ENCODE data around the gene AFAP1. TPM values are rescaled to one million over a fixed set of nuclear protein-coding genes. Genes with fewer than 3 reads are reported as not detected.

Gene AFAP1
- total RNA-seq, 2 experiments from 2014 or later = 5.8 to 5.9 TPM

GRCh38 chr4:7735395-7735794 is 204.3 kb downstream of the AFAP1 start:
- H3K4me3 Mint-ChIP-seq = no peak overlapping the region
- H3K9me3 Mint-ChIP-seq (ENCODE audit: low read depth) = no peaks in the 10 kb centered on the region
- H3K27ac Mint-ChIP-seq = no peak overlapping the region
- H3K4me1 Mint-ChIP-seq = no peaks in the 10 kb centered on the region
- CTCF ChIA-PET = no interaction called here
- ATAC-seq (no peak), DNase-seq (no peak)
- H3K36me3 Mint-ChIP-seq = no peaks in the 10 kb centered on the region
- no peaks in the 10 kb centered on the region for H3K27me3 Mint-ChIP-seq

GRCh38 chr4:7734651-7735260 is 204.9 kb downstream of the AFAP1 start:
- Mint-ChIP-seq H3K9me3 (ENCODE audit: low read depth) (no peaks in the 10 kb centered on the region), H3K27me3 (no peaks in the 10 kb centered on the region), H3K27ac (no peak overlapping the region), H3K4me3 (no peak overlapping the region), H3K36me3 (no peaks in the 10 kb centered on the region), H3K4me1 (no peaks in the 10 kb centered on the region)
- ATAC-seq (no peak), DNase-seq (no peak)
- CTCF ChIA-PET = no interaction called here

DNA sequence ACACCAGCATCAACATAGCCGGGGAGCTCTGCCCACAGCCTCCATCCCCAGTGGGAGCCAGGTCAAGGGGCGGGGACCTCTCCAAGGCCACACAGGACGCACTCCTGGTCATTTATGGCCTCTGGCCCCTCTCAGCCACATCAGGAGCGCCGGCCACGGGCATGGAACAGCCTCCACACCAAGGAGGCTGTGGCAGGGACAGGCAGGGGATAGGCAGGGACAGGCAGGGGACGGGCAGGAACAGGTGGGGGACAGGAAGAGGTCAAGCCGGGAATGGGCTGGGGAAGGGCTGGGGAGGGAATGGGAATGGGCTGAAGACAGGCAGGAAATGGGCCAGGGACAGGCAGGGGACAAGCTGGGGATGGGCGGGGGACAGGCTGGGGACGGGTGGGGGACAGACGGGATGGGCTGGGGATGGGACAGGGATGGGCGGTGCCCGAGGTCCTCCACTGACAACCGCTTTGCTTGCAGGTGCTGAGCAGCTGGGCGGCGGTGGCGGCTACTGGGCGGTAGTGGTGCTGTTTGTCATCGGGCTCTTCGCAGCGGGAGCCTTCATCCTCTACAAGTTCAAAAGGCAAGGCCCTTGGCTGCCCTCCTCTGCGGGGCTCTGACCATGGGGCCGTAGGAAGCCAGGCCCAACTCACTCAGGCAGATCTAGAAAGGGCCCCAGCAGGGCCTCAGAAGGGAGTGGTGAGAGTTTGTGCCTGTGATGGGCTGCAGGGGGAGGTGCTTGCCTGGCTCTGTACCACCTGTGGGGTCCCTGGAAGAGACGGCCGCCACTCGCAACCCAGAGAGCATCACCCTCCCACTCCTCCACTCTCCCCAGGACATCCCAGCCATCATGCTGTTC is 205.6 kb downstream of the AFAP1 start:
- CTCF ChIA-PET = no interaction called here
- Mint-ChIP-seq H3K9me3 (ENCODE audit: low read depth) (no peaks in the 10 kb centered on the region), H3K27ac (no peak overlapping the region), H3K27me3 (no peaks in the 10 kb centered on the region), H3K4me3 (no peak overlapping the region), H3K4me1 (no peaks in the 10 kb centered on the region), H3K36me3 (no peaks in the 10 kb centered on the region)
- no peak for ATAC-seq
- DNase-seq = no peak

GRCh38 chr4:7733201-7733600 is 206.5 kb downstream of the AFAP1 start:
- no peaks in the 10 kb centered on the region for H3K9me3 Mint-ChIP-seq (ENCODE audit: low read depth)
- no peak overlapping the region for H3K4me3 Mint-ChIP-seq
- no peaks in the 10 kb centered on the region for H3K36me3 Mint-ChIP-seq
- H3K27ac Mint-ChIP-seq = no peak overlapping the region
- H3K4me1 Mint-ChIP-seq = no peaks in the 10 kb centered on the region
- no peak for ATAC-seq
- CTCF ChIA-PET = no interaction called here
- H3K27me3 Mint-ChIP-seq = no peaks in the 10 kb centered on the region
- no peak for DNase-seq

DNA sequence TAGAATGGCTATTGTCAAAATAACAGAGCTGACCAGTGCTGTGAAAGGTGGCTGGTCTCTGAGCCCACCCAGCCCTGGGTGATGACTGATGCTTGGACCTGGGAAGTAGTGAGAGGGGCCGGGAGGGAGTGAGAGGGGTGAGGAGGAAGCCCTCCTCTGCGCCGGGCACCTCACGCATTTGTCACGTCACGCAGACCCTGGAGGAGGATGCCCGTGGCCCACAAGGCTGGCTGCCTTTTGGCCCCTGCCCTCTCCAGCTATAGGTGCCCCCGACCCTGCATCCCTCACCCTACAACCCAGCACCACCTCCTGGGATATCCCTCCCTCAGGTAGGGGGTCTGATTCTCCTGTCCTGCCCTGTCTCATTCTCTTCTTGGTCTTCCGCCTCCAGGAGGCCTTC is 207.4 kb downstream of the AFAP1 start:
- no peaks in the 10 kb centered on the region for H3K9me3 Mint-ChIP-seq (ENCODE audit: low read depth)
- H3K4me3 Mint-ChIP-seq = no peak overlapping the region
- ATAC-seq = no peak

GRCh38 chr4:7731437-7731836 is 208.2 kb downstream of the AFAP1 start:
- H3K27ac Mint-ChIP-seq = no peak overlapping the region
- H3K4me1 Mint-ChIP-seq = no peaks in the 10 kb centered on the region
- DNase-seq (no peak), ATAC-seq (no peak)
- H3K9me3 Mint-ChIP-seq (ENCODE audit: low read depth) = no peaks in the 10 kb centered on the region
- CTCF ChIA-PET = interaction anchor here (1.2 kb wide), 1 partner anchor 72 kb away, joined by 4 read pairs; no protein-coding TSS in a partner anchor
- H3K4me3 Mint-ChIP-seq = no peak overlapping the region
- no peaks in the 10 kb centered on the region for H3K36me3 Mint-ChIP-seq
- H3K27me3 Mint-ChIP-seq = no peaks in the 10 kb centered on the region

More for the DNA sequence above, 207.4 kb downstream of the AFAP1 start:
- CTCF ChIA-PET = no interaction called here
- Mint-ChIP-seq H3K36me3 (no peaks in the 10 kb centered on the region), H3K27me3 (no peaks in the 10 kb centered on the region), H3K27ac (no peak overlapping the region), H3K4me1 (no peaks in the 10 kb centered on the region)
- no peak for DNase-seq

DNA sequence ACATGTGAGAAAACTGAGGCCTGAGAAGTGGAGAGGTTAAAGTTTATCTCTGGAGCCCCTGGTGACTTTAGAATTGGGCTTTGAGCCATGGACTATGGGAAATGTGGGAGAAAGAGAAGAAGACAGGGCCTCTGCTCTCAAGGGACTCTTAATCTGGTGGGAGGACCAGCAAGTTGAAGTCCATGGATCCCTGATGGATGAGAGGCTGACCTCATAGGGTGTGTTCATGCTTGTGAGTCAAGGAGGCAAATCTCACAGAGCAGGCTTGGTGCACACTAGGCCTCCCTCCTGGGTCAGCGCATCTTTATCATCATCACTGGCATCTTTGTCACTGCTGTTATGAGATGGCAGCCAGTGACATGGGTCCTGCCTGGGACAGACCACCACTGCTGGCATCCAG is 211.9 kb downstream of the AFAP1 start:
- ATAC-seq (no peak), DNase-seq (no peak)
- CTCF ChIA-PET = no interaction called here
- Mint-ChIP-seq H3K9me3 (ENCODE audit: low read depth) (peaks cover 8% of the 10 kb centered on the region), H3K27ac (no peak overlapping the region), H3K4me1 (no peaks in the 10 kb centered on the region), H3K36me3 (no peaks in the 10 kb centered on the region), H3K27me3 (no peaks in the 10 kb centered on the region), H3K4me3 (no peak overlapping the region)

DNA sequence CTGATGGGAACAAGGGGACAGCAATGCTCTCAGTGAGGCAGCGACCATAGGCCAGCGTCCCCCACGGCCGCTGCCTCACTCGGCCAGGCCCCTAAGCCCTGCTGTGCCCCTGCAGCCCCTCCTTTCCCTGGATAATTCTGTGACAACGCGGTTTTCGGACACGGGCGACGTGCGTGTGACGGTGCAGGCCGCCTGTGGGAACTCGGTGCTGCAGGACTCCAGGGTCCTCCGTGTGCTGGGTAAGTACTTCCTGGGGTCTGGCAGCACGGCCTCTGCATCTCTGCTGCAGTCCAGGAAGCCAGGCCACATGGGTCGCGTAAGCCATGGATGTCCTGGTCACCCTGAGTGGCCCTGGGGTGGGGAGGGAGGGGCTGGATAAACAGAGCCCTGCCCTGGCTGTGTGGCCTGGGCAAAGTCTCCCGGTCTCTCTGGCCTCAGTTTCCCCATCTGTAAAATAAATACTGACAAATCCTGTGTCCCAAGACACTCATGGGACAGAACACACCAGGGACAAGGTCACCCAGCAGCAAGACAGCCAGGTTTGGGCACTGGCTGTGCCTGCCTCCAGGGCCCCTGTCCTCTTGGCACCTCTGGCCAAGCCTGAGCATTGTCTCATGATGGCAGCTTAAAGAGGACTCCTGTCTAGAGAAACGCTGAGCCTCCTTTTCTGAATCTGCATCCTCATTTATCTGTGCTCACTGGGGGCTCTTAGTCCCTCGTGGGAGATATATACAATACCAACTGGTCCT is 212.8 kb downstream of the AFAP1 start:
- Mint-ChIP-seq H3K27ac (no peak overlapping the region), H3K27me3 (peaks cover 4% of the 10 kb centered on the region), H3K9me3 (ENCODE audit: low read depth) (peaks cover 8% of the 10 kb centered on the region), H3K4me3 (no peak overlapping the region), H3K36me3 (no peaks in the 10 kb centered on the region), H3K4me1 (no peaks in the 10 kb centered on the region)
- ATAC-seq (no peak), DNase-seq (no peak)
- CTCF ChIA-PET = no interaction called here

DNA sequence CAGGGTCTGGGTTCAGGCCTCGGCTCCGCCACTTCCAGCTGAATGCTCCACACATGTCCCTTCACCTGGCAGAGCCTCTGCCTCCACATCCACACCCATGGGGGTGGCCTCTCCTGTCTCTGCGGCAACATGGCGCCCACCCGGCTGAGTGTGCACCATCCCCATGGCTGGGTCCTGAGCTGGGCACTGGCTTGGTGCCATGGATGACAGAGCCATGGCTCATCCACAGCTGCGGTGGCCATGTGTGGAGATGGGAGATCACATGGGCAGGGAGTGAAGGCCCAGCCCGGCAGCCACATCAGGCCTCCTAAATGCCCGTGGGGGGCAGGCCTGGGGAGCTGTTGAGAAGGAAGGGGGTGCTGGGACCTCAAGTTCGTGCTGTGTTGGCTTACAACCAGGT is 213.7 kb downstream of the AFAP1 start:
- H3K27me3 Mint-ChIP-seq = peaks cover 4% of the 10 kb centered on the region
- peaks cover 8% of the 10 kb centered on the region for H3K9me3 Mint-ChIP-seq (ENCODE audit: low read depth)
- no peaks in the 10 kb centered on the region for H3K36me3 Mint-ChIP-seq
- ATAC-seq (no peak), DNase-seq (no peak)
- H3K27ac Mint-ChIP-seq = no peak overlapping the region
- no peaks in the 10 kb centered on the region for H3K4me1 Mint-ChIP-seq
- H3K4me3 Mint-ChIP-seq = no peak overlapping the region
- CTCF ChIA-PET = interaction anchor here (1.5 kb wide), 1 partner anchor 76 kb away, joined by 5 read pairs; no protein-coding TSS in a partner anchor

GRCh38 chr4:7723625-7724024 is 216.0 kb downstream of the AFAP1 start:
- Mint-ChIP-seq H3K27ac (no peak overlapping the region), H3K36me3 (no peaks in the 10 kb centered on the region), H3K9me3 (ENCODE audit: low read depth) (peaks cover 8% of the 10 kb centered on the region), H3K27me3 (peaks cover 16% of the 10 kb centered on the region), H3K4me1 (no peaks in the 10 kb centered on the region), H3K4me3 (no peak overlapping the region)
- no peak for DNase-seq
- ATAC-seq = no peak
- CTCF ChIA-PET = no interaction called here

DNA sequence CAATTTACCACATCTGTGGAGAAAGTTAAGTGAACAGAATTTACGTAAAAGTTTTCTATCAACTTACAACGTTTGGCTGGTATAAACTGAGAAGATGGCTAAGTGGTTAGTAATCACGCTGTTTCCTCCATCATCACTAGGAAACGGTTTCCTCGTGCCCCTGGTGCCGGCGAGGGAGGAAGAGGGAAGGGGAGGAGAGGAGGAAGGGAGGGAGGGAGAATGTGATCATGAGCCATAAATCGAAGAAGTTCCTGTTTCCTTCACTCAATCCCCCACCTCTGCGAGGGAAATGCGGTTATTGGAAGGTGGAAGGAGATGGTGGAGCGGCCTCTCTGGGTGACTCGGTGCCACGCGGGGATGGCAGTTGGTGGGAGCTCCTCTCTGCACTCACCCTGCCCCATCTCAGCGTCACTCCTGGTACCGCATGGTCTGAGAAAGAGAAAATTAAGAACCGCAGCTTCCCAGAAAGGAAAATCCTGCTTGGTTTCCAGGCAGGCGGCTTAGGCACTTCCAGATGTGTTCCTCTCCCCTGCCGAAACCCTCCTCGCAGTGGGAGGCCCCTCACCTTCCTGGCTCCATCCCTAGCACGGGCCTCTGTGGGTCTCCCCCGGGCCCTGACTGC is 216.8 kb downstream of the AFAP1 start:
- no peaks in the 10 kb centered on the region for H3K4me1 Mint-ChIP-seq
- DNase-seq (no peak), ATAC-seq (no peak)
- no peak overlapping the region for H3K4me3 Mint-ChIP-seq
- CTCF ChIA-PET = interaction anchor here (0.8 to 1.1 kb wide), 2 partner anchors 79 to 81 kb away, joined by 3 to 4 read pairs; no protein-coding TSS in a partner anchor
- peaks cover 8% of the 10 kb centered on the region for H3K9me3 Mint-ChIP-seq (ENCODE audit: low read depth)
- H3K27me3 Mint-ChIP-seq = peaks cover 17% of the 10 kb centered on the region
- no peaks in the 10 kb centered on the region for H3K36me3 Mint-ChIP-seq
- H3K27ac Mint-ChIP-seq = no peak overlapping the region

DNA sequence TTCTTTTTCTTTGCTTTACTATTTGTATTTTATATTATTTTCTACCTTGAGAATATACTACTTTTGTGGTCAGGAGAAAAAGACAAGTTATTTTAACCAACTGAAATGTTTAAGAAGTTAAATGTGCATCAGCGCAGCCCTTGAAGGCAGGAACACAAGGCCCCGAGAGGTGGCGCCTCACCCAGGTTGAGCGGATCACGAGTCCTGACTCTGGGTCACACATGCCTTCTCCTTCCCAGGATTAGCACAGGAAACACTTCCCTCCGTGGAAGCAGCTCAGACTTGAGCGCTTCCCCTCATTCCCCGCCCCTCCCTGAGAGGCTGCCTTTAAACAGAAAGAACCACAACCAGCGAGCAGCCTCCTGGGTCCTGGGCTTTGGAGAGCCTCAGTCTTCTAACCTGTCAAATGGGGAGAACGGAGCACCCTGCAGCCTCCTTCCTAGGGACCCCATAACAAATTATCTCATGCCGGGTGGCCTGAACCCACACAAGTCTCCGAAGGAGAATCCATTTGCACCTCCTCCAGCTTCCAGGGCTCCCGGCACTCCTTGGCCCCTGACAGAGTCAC is 217.6 kb downstream of the AFAP1 start:
- no peak for ATAC-seq
- no peak for DNase-seq
- Mint-ChIP-seq H3K4me1 (no peaks in the 10 kb centered on the region), H3K36me3 (no peaks in the 10 kb centered on the region), H3K27ac (no peak overlapping the region), H3K9me3 (ENCODE audit: low read depth) (peaks cover 8% of the 10 kb centered on the region), H3K27me3 (peaks cover 17% of the 10 kb centered on the region), H3K4me3 (no peak overlapping the region)
- CTCF ChIA-PET = interaction anchor here (1.1 kb wide), 1 partner anchor 82 kb away, joined by 3 read pairs; no protein-coding TSS in a partner anchor
